Ascending aorta (tissue), 2 donors: Measurements from ENCODE around the gene MEGF11. TPM values are rescaled to one million over a fixed set of nuclear protein-coding genes. Genes with fewer than 3 reads are reported as not detected.

Experiments used
- DNase-seq, 2 donors: peaks; one replicate each; pipeline ENCODE4 v3.0.0-alpha.2; 2019; ENCODE audit warnings: low spot score in 2 of 2
- H3K27ac ChIP-seq, 2 donors: fragments of 200-600 bp; sonication (generic); one replicate each; pipeline ENCODE4 v1.5.1; 2016 to 2017; ENCODE audit warnings: mild to moderate bottlenecking in 1 of 2
- H3K27me3 ChIP-seq: fragments of 200-600 bp; sonication (generic); one replicate; pipeline ENCODE4 v1.5.1; 2017
- H3K36me3 ChIP-seq, 2 donors: fragments of 200-600 bp; sonication (generic); one replicate each; pipeline ENCODE4 v1.5.1; 2016
- H3K4me1 ChIP-seq, 2 donors: fragments of 200-600 bp; sonication (generic); one replicate each; pipeline ENCODE4 v1.5.1; 2016 to 2017; ENCODE audit warnings: mild to moderate bottlenecking in 1 of 2
- H3K4me3 ChIP-seq, 2 donors: fragments of 200-600 bp; sonication (generic); one replicate each; pipeline ENCODE4 v1.5.1; 2016 to 2017; ENCODE audit warnings: mild to moderate bottlenecking in 1 of 2
- H3K9me3 ChIP-seq, 2 donors: fragments of 200-600 bp; sonication (generic); one replicate each; pipeline ENCODE4 v1.5.1; 2016
- CTCF ChIP-seq, 3 experiments: fragments of 200-600 bp in 2 of 3; fragments of 450-650 bp in 1 of 3; sonication (generic) in 2 of 3; IDR thresholded peaks; one replicate each; pipeline ENCODE4 v1.5.1; 2016 to 2019; ENCODE audit warnings: antibody characterized with exemption in 3 of 3, mild to moderate bottlenecking in 1 of 3, moderate library complexity in 1 of 3
- intact Hi-C: fragments of 100-400 bp; cut with DNase I; formaldehyde crosslinking; loops from one replicate; pipeline ENCODE4 v1.15.1; 2023
- total RNA-seq: library from RNA; depleted of rRNA; stranded (reverse); fragments of >200 nt; gene quantifications from one replicate; pipeline ENCODE4 v1.1.0, GENCODE V29; 2016

Gene MEGF11
- total RNA-seq, 1 donor from 2014 or later, result not detected

- H3K4me1 ChIP-seq, result no peaks in the 10 kb centered on the region
- intact Hi-C loops, result no loop called here
- DNase-seq, result no peak
- no peak overlapping the region for H3K4me3 ChIP-seq
- no peaks in the 10 kb centered on the region for H3K36me3 ChIP-seq
- no peaks in the 10 kb centered on the region for H3K9me3 ChIP-seq
- no peak for TF ChIP-seq CTCF (IDR thresholded peaks at IDR 0.05)
- H3K27me3 ChIP-seq, result no peaks in the 10 kb centered on the region
- H3K27ac ChIP-seq, result no peak overlapping the region
Observed at GRCh38 chr15:66151809-66152208, 101.7 kb downstream of the MEGF11 start.

GRCh38 chr15:66149871-66150270 is 103.7 kb downstream of the MEGF11 start:
- intact Hi-C loops, result no loop called here

GRCh38 chr15:66148187-66148586 is 105.4 kb downstream of the MEGF11 start:
- H3K27ac ChIP-seq, result no peak overlapping the region
- DNase-seq, result no peak
- intact Hi-C loops, result no loop called here
- no peak for TF ChIP-seq CTCF (IDR thresholded peaks at IDR 0.05)
- no peaks in the 10 kb centered on the region for H3K36me3 ChIP-seq
- H3K9me3 ChIP-seq, result no peaks in the 10 kb centered on the region
- no peaks in the 10 kb centered on the region for H3K27me3 ChIP-seq
- H3K4me3 ChIP-seq, result no peak overlapping the region
- no peaks in the 10 kb centered on the region for H3K4me1 ChIP-seq

More at GRCh38 chr15:66149871-66150270, 103.7 kb downstream of the MEGF11 start:
- Histone ChIP-seq H3K36me3 (no peaks in the 10 kb centered on the region), H3K27ac (no peak overlapping the region), H3K9me3 (no peaks in the 10 kb centered on the region), H3K4me1 (no peaks in the 10 kb centered on the region), H3K27me3 (no peaks in the 10 kb centered on the region), H3K4me3 (no peak overlapping the region)
- no peak for DNase-seq
- no peak for TF ChIP-seq CTCF (IDR thresholded peaks at IDR 0.05)

GRCh38 chr15:66147440-66147839 is 106.1 kb downstream of the MEGF11 start:
- intact Hi-C loops, result no loop called here
- Histone ChIP-seq H3K27ac (no peak overlapping the region), H3K4me3 (no peak overlapping the region), H3K36me3 (no peaks in the 10 kb centered on the region), H3K9me3 (no peaks in the 10 kb centered on the region), H3K27me3 (no peaks in the 10 kb centered on the region), H3K4me1 (no peaks in the 10 kb centered on the region)
- DNase-seq, result no peak
- no peak for TF ChIP-seq CTCF (IDR thresholded peaks at IDR 0.05)

- H3K27ac ChIP-seq, result no peak overlapping the region
- H3K36me3 ChIP-seq, result no peaks in the 10 kb centered on the region
- no peak overlapping the region for H3K4me3 ChIP-seq
- H3K9me3 ChIP-seq, result no peaks in the 10 kb centered on the region
- DNase-seq, result no peak
- intact Hi-C loops, result no loop called here
- TF ChIP-seq CTCF (IDR thresholded peaks at IDR 0.05), result no peak
- H3K27me3 ChIP-seq, result no peaks in the 10 kb centered on the region
- no peaks in the 10 kb centered on the region for H3K4me1 ChIP-seq
Observed at GRCh38 chr15:66145726-66146182, 107.8 kb downstream of the MEGF11 start.
